OCI-M1 (cell line): ENCODE data around the gene MICAL2.

Experiments
- DNase-seq: peaks from one replicate; lab custom pipeline; 2025; lab: John Stamatoyannopoulos, UW

Gene MICAL2

DNA sequence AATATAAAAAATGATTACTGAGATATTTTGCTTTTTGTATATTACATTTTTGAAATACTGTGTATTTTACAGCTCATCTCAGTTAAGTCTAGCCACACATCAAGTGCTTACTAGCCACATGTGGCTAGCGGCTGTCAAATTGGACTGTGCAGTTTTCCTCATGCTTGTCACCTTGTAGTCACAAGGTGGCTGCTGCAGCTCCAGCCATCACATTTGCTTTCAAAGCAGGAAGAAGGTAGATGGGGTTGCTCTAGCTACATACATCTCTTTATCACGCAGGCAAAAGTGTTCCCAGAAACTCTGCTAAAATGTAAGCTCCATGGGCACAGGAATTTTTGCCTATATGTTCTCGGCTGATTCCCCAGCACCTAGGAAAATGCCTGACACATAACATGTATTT is 61.5 kb downstream of the MICAL2 start:
- no peak for DNase-seq

DNA sequence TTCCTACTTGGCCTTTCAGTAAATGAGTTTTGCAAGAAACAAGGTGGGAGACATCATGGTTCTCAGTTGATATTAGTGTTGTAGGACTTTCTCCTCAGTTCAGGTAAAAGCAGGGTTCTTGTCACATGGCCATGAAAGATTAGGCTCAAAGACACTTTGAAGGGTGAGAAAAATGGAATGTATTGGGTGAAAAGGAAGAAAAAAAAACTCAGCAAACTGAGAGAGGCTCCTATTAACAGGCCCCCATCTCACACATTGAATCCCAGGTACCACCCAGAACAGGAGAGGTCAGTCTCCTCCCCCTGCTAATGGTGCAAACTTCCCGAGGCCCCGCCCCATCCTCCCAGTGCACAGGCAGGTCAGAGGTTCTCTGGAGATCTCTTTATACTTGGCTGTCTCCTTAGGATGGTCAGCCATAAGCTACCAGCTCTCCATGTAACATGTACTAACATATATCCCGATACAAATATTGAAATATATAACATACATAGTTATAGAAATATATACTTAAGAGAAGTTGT is 62.2 kb downstream of the MICAL2 start:
- DNase-seq: peak; percentile 33

DNA sequence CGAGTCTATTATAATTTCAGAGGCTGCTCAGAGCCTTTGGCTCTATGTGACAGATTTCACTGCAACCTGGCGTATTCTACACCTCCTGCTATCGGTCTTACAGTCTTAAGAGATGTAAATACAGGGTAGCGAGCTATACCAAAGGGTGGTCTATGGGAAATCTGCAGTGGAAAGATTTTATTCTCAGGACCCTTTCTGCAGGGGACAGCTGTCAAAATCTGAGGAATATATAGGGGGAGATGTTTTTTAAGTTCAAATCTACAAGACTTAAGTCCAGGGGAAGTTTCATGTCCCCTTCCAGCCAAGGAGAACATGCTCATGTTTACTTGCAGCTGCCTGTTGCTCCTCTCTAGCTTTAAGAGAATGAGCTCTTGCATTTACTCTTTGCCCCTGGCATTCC is 62.7 kb downstream of the MICAL2 start:
- no peak for DNase-seq

DNA sequence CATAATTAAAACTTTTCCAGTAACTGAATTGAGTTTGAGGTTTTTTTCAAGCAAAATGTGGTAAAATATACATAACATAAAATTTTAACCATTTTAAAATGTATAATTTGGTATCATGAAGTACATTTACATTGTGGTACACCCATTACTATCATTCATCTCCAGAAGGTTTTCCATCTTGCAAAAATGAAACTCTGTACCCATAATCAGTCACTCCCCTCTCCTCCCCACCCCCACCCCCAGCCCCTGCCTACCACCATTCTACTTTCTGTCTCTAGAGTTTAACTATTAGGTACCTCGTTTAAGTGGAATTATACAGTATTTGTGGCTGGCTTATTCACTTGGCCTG is 63.7 kb downstream of the MICAL2 start:
- DNase-seq: peak; percentile 90

DNA sequence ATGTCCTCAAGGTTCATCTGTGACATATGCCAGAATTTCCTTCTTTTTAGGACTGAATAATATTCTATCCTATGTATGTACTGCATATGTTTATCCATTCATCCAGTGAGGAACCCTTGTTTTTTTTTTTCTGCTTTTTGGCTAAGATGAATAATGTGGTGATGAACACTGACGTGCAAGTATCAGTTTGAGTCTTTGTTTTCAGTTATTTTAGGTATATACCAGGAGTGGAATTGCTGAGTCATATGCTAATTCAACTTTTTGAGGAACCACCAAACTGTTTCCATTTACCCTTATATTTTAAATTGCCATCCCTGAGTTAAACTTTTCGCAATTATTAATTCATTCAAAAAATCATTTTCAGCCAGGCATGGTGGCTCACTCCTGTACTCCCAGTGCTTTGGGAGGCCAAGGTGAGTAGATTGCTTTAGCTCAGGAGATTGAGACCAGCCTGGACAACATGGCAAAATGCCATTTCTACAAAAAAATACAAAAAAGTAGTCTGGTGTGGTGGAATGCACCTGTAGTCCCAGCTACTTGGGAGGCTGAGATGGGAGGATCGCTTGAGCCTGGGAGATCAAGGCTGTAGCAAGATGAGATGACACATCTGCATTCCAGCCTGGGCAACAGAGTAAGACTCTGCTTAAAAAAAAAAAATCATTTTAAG is 64.2 kb downstream of the MICAL2 start:
- DNase-seq: peak; percentile 90

DNA sequence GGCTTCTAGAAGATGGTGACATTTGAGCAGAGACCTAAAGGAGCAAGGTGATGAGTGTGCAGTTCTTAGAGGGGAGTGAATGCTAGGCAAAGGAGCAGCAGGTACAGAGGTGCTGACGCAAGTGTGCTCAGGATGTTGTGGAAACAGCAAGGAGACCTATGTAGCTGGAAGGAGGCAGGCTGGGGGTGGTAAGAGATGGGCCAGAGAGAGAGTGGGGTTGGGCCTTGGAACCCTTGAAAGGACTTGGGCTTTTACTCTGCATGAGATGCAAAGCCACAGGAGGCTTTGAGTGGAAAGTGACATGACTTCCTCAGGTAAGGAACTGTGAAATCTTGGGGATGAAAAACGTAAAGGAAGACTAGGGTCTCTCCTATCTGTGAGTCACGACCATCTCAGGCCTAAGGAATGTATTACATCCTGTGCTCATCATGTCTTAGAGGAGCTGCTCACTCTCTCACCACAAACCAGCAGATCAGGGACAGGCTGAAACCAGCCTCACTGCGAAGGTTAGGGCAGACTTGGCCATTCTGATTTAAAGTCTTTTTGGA is 65.4 kb downstream of the MICAL2 start:
- DNase-seq: peak; percentile 25

DNA sequence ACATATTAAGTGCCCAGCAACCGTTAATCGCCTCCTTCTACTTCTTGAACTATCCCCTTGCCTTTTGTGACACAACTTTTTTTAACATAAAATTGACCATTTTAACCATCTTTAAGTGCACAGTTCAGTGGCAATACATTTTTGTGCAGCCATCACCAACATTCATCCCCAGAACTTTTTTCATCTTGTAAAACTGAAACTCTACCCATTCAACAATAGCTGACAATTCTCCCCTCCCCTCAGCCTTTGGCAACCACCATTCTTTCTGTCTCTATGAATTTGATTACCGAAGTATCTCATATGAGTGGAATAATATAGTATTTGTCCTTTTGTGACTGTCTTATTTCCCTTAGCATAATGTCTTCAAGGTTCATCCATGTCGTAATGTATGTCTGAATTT is 66.0 kb downstream of the MICAL2 start:
- DNase-seq: no peak

DNA sequence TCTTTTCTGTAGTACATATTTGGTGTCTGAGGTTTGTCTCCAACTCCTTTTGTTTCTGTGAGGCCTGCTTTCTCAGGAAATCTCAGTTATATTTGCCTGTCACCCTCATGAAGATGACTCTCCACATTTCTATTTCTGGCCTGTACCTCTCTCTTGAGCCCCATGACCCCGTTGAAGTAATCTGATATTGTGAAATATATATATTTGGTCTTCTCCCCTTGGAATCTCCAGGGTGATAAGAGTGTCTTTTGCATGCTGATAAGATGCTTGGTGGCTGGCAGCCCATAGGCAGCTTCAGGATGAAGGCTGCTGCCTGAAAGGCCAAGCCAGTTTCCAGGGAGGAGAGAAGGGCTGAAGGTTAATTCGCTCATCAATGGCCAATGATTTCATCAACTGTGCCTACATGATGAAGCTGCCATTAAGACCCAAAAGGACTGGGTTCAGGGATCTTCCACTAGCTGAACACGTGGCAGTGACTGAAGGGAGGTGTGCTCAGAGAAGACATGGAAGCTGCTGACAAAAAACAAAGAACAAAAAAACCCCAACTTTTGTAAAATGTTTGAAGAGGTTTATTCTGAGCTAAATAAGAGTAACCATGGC is 67.4 kb downstream of the MICAL2 start:
- peak; percentile 74 for DNase-seq

DNA sequence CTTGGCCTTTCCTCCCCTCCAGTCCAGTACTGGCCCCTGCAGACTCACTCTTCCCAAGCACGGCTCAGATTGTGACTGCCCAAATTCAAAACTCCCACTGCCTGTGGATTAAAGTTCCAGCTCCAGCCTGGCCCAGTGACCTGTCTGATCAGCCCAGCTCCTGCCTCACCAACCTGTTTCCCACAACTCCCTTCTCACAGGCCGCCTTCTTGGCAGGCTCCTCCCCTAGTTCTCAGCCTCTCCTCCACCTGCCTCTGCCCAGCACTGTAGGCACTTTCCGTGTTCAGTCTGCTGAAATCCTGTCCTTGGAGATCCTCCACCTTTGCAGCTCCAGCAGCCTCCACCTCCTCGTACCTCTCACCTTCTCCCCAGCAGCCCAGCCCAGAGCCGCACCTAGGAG is 68.6 kb downstream of the MICAL2 start:
- DNase-seq: no peak

DNA sequence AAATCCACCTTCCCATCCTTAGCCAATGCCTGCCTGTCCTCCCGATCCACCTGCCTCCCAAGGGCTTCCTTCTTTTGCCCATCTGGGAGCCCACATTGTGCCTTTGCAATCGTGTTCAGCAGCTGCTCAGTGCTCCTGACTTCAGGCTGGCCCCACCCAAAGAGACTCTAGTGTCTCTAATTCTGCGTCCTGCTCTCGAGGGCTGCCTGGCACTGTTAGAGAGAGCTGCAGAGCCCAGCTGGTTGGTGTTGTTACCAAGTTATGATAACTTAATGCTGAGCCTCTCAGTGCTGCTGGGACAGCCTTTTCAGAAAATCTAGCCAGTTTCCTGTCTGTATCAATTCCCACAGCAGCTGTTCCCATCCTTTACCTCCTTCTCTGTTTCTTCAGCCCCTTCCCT is 69.1 kb downstream of the MICAL2 start:
- no peak for DNase-seq

DNA sequence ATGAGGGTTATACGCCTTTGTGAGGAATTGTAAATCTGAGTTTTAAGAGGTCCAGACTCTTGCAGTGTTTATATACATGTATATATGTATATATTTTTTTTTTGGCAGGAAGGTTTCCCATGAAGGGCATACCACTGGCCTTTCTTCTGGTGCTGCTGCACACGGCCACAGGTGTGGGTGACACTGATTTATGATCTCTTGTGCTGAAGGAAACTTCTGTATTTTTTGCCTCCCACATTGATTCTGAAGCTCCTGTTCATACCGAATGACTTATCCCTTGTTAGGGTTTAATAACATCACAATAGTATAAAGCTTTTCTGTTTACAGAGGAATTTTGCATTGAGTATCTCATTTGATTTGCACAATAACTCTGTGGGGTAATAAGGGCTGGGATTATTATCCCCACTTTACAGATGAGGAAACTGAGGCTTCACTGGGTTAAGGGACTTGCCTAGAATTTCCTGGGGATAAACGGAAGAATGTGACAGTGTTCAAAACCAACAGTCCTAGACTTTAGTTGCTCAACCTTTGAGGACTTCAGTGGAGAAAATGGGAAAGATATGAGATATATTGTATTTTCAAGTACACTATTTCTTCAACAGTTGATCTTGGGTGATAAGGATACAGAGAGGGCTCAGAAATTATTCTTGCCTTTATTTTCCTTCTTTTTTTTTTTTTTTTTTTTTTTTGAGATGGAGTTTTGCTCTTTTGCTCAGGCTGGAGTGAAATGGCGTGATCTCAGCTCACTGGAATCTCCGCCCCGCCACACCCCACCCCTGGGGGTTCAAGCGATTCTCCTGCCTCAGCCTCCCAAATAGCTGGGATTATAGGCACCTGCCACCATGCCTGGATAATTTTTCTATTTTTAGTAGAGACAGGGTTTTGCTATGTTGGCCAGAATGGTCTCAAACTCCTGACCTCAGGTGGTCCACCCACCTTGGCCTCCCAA is 70.1 kb downstream of the MICAL2 start:
- no peak for DNase-seq

DNA sequence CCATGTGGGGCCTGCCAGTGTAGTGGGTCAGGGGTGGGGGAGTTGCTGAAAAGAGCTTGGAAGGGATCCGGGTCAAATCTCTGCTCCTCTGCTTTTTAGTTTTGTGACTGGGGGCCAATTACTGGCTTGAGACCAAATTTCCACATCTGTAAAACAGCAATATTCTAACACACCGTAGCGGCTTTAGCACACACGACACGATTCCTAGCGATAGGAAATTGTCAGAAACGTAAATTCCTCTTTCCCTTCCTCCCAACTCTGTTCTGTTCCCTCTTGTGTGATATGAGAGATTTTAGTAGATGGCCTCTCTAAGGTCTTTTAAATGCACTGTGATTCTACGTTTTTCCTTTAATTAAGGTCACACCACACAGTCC is 71.9 kb downstream of the MICAL2 start:
- no peak for DNase-seq

DNA sequence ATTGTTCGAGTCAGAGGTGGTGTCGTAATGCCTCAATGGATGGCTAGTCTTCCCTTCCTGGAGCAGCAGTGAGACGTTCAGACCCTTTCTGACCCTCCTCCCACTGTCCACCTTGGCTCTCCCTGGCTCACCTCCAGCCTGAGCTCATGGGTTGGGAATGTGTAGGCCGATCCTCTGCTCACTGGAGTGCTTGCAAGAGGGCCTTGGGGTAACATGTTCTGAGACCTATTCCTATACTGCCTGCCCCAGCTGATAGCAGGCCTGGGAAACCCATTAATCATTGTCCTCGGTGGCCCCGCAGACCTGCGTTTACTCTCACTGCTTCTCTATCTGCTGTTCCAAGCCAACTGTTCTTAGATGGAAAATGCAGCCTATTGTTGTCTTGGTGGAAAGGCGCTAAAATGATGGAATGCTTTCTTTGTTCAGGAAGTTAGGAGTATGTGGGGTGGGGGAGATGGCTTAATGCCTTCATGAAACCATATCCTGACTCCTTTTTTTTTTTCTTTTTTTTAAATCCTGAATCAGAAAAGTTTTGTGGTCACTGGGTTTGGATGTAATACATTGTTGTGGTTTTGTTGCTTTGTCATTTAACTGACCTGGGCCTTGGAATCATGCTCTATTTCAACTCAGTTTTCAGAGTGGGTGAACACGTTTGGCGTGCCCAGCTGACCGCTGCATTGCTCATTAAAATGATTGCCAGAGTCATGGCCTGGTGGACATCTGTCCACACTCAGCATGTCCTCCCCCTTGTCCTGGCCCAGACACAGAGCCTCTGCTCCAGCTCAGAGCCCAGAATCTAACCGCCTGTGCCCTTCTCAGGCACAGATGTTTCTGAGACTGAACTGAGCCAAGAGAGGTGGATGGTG is 72.5 kb downstream of the MICAL2 start:
- peak; percentile 53 for DNase-seq

DNA sequence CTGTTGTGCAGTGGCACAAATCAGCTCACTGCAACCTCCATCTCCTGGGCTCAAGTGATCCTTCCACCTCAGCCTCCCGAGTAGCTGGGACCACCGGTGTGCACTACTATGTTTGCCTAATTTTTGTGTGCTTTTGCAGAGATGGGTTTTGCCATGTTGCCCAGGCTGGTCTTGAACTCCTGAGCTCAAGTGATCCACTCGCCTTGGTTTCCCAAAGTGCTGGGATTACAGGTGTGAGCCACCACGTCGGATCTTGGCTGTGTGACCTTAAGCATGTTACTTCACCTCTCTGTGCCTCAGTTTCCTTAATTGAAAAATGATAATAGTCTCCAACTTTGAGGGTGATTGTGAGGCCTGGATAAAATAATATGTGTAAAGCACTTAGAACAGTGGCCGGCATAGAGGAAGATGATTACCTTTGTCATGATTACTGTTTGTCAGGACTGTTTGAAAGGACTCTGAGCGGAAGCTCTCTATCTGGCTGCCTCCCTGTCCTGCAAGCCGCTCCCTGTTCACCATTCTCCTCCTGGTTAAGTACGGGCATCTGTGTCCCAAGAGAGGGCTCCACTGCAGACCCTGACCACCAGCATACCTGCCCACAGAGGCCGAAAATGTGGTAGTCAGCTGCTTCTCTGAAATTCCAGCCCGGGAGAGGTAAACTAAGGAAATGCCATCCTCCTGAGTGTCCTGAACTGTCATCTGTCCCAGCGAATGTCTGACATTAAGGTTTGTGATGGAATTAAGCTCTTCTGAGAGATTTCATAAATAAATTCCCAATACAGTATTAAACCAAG is 73.6 kb downstream of the MICAL2 start:
- DNase-seq: no peak

DNA sequence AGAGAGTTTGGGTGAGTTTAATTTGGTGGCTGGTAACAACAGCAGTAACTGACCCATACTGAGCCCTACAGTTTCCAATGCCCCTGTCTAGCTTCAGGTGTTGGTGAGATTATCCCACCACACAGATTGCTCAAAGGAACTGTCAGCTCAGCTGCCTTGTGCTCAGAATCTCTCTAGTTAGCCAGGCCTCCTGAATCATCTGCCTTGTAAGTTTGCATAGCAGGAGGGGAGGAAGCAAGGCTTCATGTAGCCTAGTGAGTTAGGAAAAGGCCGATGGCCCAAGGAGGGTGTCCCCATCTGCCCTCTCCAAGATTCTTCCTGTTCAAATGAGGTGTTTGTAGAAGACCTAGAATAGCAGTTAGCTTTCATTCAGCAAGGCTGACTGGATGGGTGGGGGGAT is 74.3 kb downstream of the MICAL2 start:
- DNase-seq: no peak

DNA sequence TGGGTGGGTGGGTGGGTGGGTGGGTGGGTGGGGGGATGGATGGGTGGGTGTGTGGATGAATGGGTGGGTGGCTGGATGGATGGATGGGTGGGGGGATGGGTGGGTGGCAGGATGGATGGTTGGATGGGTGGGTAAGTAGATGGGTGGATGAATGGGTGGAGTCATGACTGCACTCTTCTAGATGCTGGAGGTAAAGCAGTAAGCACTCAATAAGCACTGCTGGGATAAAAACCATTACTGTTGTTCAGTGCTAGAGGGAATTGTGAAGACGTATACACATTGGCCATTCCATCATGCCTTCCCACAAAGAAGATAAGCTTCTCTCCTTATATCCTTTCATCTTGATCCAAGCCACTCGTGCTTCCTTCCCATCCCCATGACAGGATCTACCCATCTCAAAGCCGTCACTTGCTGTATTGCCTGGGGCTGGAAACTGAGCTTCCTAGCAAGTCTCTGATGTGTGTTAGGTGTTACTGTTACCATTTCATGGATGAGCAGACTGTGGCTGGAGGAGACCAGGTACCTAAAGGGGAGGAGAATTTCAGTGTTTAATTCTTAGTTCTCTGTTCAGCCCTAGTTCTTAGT is 74.8 kb downstream of the MICAL2 start:
- DNase-seq: no peak

DNA sequence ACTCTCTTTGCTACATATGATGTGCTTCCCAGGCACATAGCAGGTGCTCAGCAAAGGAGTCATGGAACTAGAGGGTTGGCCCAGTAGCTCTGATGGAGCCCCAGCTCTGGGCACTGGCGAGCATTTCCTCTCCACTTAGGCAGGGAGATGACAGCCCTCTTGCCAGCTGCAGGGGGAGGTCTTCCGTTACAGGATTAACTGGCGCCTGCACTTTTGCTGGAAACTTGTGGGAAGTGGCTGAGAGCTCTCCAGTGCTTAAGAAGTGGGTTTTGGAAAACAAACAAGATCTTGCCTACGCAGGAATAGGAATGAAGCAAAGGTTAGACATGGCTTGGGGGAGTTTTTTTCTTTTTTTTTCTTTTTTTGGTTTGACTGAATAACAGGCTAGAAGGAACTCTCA is 75.5 kb downstream of the MICAL2 start:
- no peak for DNase-seq

DNA sequence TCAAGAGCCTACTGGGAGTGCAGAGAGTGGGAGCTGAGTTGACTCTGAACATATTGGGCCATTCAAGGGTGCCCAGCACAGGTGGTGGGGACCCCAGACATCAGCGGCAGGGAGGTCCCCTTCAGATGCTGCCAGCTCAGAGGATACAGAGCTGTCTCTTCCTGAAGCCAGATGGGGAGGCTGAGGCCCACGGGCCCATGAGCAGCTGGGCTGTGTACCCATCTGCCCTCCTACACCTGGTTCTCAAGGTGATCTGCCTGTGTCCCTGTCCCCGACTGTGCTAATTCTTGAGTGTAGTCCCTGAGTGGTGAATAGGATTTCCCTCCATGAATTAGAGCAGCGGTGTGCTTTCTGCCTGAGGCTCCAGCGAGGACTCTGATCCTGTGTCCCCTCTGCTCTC is 76.3 kb downstream of the MICAL2 start:
- no peak for DNase-seq

DNA sequence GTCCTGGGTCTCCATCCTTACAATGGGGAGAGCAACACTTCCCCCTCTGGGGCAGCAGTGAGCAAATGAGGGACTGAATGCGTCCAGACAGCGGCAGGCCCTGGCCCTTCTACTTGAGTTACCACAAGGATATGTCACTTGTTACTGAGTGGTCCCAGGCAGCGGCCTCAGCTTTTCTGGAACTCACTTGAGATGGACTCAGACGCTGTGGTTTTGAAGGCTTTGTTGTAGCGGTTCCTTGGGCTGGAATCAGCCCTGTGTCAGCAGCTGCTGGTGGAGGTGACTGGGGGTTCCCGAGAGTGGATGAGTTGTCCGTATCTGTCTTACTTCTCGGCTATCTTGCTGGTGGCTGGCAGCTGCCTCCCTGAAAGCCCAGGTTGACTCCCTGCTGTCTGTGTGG is 77.0 kb downstream of the MICAL2 start:
- no peak for DNase-seq

DNA sequence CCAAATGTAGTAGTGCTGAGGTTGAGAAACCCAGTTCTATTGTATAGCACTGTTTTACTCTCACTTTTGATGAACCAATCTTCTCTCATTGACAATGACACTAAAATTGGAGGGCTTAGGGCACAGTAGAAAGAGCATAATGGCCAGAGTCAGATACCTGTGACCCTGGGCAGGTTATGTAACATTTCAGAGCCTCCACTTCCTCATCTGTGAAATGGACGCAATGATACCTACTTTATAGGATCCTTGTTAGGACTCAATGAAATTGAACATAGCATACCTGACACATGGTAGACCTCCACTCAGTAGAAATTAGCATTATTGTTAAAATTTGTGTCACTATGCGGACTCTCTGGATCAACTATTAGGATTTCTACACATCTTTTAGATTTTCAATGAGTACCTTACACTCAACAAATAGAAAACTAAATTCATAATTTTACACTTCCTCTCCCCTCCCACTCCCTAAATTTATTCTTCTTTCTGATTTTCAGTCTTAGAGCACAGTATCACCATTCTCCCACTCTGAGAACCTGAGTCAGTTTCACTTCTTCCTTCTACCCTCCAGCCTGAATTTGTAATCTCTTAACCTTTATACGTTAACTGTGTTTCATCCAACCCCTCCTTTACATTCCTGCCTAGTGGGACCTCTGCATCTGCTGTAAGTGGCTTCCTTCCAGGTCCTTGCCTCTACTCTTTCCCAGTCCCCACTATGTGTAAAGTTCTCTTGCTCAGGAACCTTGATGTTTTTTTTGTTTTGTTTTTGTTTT is 78.3 kb downstream of the MICAL2 start:
- no peak for DNase-seq
